Heart right ventricle (tissue), 16 donors: ENCODE data around the gene TEAD1. TPM values are rescaled to one million over a fixed set of nuclear protein-coding genes. Genes with fewer than 3 reads are reported as not detected.
A peak's percentile ranks its signal among the peaks of the same experiment; 100 is the strongest.

Source experiments
- ATAC-seq, 8 donors: fragments of 200-7000 bp; cut with Tn5 transposase; one replicate each; pipeline ENCODE4 v1.9.1; 2020; ENCODE audit warnings: mild to moderate bottlenecking in 8 of 8, moderate library complexity in 8 of 8, moderate number of reproducible peaks in 1 of 8
- DNase-seq, 2 donors: peaks; one replicate each; pipeline ENCODE4 v3.0.0-alpha.2; 2020
- H3K27ac ChIP-seq, 10 donors: fragments of 200-600 bp; sonication (generic) in 2 of 10; one replicate each; pipeline versions ENCODE4 v1.5.0 to v1.8.0; 2020 to 2022; ENCODE audit warnings: mild to moderate bottlenecking in 3 of 10
- H3K27me3 ChIP-seq, 7 donors: fragments of 200-600 bp; one replicate each; pipeline ENCODE4 v1.8.0; 2021 to 2022; ENCODE audit warnings: mild to moderate bottlenecking in 2 of 7
- H3K36me3 ChIP-seq, 9 donors: fragments of 200-600 bp; sonication (generic) in 1 of 9; one replicate each; pipeline versions ENCODE4 v1.5.0 to v1.8.0; 2020 to 2022; ENCODE audit warnings: mild to moderate bottlenecking in 2 of 9
- H3K4me1 ChIP-seq, 9 donors: fragments of 200-600 bp; sonication (generic) in 1 of 9; one replicate each; pipeline versions ENCODE4 v1.5.0 to v1.8.0; 2020 to 2022; ENCODE audit warnings: mild to moderate bottlenecking in 4 of 9
- H3K4me3 ChIP-seq, 10 donors: fragments of 200-600 bp; sonication (generic) in 2 of 10; one replicate each; pipeline versions ENCODE4 v1.5.0 to v1.8.0; 2020 to 2022; ENCODE audit warnings: mild to moderate bottlenecking in 7 of 10, moderate library complexity in 2 of 10
- H3K9me3 ChIP-seq, 11 donors: fragments of 200-600 bp in 10 of 11; sonication (generic) in 2 of 11; one replicate each; pipeline versions ENCODE4 v1.5.0 to v1.8.0; 2013 to 2022; ENCODE audit warnings: mild to moderate bottlenecking in 2 of 11, control low read depth in 1 of 11, moderate library complexity in 1 of 11
- WGBS, 2 donors: extraction: QIAGEN DNeasy Blood & Tissue Kit; methylation state at CpG; one replicate each; pipeline ENCODE4 v1.1.7; 2013; ENCODE audit warnings: inconsistent platforms in 1 of 2; 5-methylcytosine and 5-hydroxymethylcytosine counted together
- intact Hi-C, 10 donors: fragments of 100-400 bp; cut with DNase I; formaldehyde crosslinking; loops; one replicate each; pipeline versions ENCODE4 v1.11.1 to v1.14.2; 2022
- polyA plus RNA-seq, 2 donors: library from polyadenylated mRNA; stranded (reverse); fragments of 200-250 nt; gene quantifications; one replicate each; pipeline ENCODE4 v1.2.3, GENCODE V29; 2013
- total RNA-seq, 10 donors: library from RNA; stranded (reverse); fragmentation: NEBNext Ultra II Directional in 3 of 10; extraction: Animal tissue kit (Norgen Biotek cat#: 25700) in 3 of 10; gene quantifications; one replicate each; pipeline versions ENCODE4 v1.2.1 to v1.2.4, GENCODE V29; 2021 to 2023
- TF ChIP-seq, protein P1 (sequence below), 9 donors: fragments of 200-600 bp; sonication (generic) in 2 of 9; IDR thresholded peaks; one replicate each; pipeline versions ENCODE4 v1.5.0 to v1.8.0; 2021 to 2022; ENCODE audit warnings: antibody characterized with exemption in 9 of 9, mild to moderate bottlenecking in 5 of 9, moderate library complexity in 1 of 9
- donor health status: Arrhythmogenic right ventricular cardiomyopathy.
- donor health status: ischemic (EF 13 %, LVEDD 7.1; RV severe dilation, severe dysfunction).
- donor health status: healthy with polysubstance abuse.
- donor health status: DM: no; HTN: yes; CAD: no.
- donor health status: DM: no; HTN: no; CAD: no.
- donor health status: ischemic (EF 25% LVEDD 6.9; RV normal size, moderate dysfunction).
- donor health status: ischemic (EF 25% LVEDD 5.7; RV mildly dilated, moderate dysfunction).
- donor health status: healthy.
- donor health status: DM: yes; HTN: yes; CAD: no.
- donor health status: Ischemic cardiomyopathy.
- donor health status: ischemic (EF 35%, LVEDD 5.7; RV mildly dilated, moderate dysfunction).
- donor health status: nonischemic (EF 11% LVEDD 7.7; RV severe dilation, severe dysfunction).
- donor health status: DM: yes; HTN: yes; CAD: no.
- donor health status: PGD.
- donor health status: ischemic (EF 29% LVEDD 5.4; RV normal size, mild dysfunction).
- donor health status: nonischemic (EF 23%, LVEDD 6.1; RV moderate dilation, normal function).

The TEAD1 gene
- total and polyA plus RNA-seq, 12 donors = 12.7 to 138 (median 116) TPM

DNA sequence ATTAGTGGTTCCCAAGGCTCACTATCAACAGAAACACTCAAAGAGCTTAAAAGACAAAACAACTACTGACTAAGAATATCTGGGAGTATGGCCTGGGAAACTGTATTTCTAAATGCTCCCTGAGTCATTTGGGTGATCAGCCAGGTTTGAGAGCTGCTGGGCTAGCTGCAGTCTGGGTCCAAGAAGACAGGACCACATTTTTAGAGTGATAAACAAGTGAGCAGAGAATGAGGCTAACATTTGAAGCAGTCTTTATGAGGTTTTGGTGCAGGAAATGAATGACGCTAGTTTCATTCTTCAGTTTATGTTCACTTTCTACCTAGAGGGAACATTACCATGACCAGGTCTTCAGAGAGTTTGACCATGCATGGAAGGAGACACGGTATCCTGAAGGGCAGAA, 97.7 kb downstream of the TEAD1 start:
- intact Hi-C loops = no loop called here
- Histone ChIP-seq H3K4me1 (peaks cover 7 to 76% (median 50%) of the 10 kb centered on the region in 9 donors), H3K9me3 (no peaks in the 10 kb centered on the region), H3K4me3 (no peak overlapping the region), H3K36me3 (no peaks in the 10 kb centered on the region), H3K27me3 (no peaks in the 10 kb centered on the region), H3K27ac (no peak overlapping the region)
- TF ChIP-seq, protein P1, sequence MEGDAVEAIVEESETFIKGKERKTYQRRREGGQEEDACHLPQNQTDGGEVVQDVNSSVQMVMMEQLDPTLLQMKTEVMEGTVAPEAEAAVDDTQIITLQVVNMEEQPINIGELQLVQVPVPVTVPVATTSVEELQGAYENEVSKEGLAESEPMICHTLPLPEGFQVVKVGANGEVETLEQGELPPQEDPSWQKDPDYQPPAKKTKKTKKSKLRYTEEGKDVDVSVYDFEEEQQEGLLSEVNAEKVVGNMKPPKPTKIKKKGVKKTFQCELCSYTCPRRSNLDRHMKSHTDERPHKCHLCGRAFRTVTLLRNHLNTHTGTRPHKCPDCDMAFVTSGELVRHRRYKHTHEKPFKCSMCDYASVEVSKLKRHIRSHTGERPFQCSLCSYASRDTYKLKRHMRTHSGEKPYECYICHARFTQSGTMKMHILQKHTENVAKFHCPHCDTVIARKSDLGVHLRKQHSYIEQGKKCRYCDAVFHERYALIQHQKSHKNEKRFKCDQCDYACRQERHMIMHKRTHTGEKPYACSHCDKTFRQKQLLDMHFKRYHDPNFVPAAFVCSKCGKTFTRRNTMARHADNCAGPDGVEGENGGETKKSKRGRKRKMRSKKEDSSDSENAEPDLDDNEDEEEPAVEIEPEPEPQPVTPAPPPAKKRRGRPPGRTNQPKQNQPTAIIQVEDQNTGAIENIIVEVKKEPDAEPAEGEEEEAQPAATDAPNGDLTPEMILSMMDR (IDR thresholded peaks at IDR 0.05) = no peak
- ATAC-seq (no peak), DNase-seq (no peak)
- 81 to 91% methylated on average over 2 of the region's 2 CpGs for WGBS, 2 donors

DNA sequence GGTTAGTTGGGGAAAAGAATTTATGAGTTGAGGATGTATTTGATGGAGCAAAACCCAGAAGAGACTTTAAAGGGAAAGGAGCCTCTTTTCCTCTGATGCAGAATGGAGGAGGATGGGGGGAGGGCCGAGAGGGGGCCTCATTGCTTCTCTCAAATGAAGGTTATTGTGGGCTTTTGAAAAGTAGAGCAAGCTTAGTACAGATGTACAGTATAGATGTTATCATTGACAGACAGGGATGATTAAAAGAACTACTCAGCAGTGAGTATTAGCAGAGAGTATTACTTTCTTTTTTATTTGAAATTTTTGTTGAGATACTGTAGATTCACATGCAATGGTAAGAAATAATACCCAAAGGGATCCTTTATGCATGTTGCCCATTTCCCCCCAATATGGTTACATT, 98.1 kb downstream of the TEAD1 start:
- TF ChIP-seq, protein P1 (IDR thresholded peaks at IDR 0.05) = no peak
- intact Hi-C loops = no loop called here
- no peak overlapping the region for H3K4me3 ChIP-seq
- ATAC-seq (no peak), DNase-seq (no peak)
- no peaks in the 10 kb centered on the region for H3K27me3 ChIP-seq
- peaks cover 7 to 74% (median 46%) of the 10 kb centered on the region in 9 donors for H3K4me1 ChIP-seq
- no peak overlapping the region for H3K27ac ChIP-seq
- 86 to 87% methylated on average over 1 of the region's 1 CpG for WGBS, 2 donors
- H3K36me3 ChIP-seq = no peaks in the 10 kb centered on the region
- H3K9me3 ChIP-seq = no peaks in the 10 kb centered on the region

DNA sequence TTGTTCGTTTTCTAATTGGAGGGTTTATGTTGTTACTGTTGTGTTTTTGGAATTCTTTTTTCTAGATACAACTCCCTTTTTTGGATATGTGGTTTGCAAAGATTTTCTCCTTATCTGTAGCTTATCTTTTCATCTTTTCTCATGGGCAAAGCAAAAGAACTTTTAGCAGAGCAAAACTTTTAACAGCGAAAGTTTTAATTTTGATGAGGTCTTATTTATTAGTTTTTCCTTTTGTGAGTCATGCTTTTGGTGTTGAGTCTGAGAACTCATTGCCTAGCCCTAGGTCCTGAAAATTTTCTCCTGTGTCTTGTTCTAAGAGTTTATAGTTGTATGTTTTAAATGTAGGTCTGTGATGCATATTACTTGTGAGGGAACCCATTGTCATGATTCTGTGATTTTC, 99.4 kb downstream of the TEAD1 start:
- 75 to 88% methylated on average over 2 of the region's 2 CpGs for WGBS, 2 donors
- ATAC-seq (no peak), DNase-seq (no peak)
- Histone ChIP-seq H3K4me3 (no peak overlapping the region), H3K27ac (no peak overlapping the region), H3K4me1 (peaks cover 7 to 74% (median 41%) of the 10 kb centered on the region in 9 donors), H3K27me3 (no peaks in the 10 kb centered on the region), H3K36me3 (no peaks in the 10 kb centered on the region), H3K9me3 (no peaks in the 10 kb centered on the region)
- intact Hi-C loops = no loop called here
- TF ChIP-seq, protein P1 (IDR thresholded peaks at IDR 0.05) = no peak

DNA sequence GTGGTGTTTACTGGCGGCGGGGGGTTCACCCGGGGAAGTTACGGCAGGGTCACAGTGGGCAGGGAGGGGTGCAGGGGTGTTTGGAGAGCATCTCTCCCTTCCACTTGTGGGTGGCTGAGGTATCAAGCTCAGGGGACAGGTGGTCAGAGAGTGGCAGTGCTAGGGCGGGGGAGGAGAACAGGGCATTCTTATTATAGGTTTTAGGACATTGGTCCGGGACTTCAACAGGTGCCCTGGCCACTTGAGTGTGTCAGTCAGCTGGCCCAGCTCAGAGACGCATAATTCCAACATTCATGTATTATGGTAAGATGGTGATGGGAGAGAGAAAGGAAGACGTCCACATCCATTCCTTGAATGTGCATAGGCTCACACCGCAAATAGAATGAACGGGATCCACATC, 101.7 kb downstream of the TEAD1 start:
- TF ChIP-seq, protein P1 (IDR thresholded peaks at IDR 0.05) = no peak
- Histone ChIP-seq H3K4me1 (peaks cover 0 to 54% (median 21%) of the 10 kb centered on the region in 9 donors), H3K36me3 (no peaks in the 10 kb centered on the region), H3K27me3 (no peaks in the 10 kb centered on the region), H3K27ac (no peak overlapping the region), H3K4me3 (no peak overlapping the region), H3K9me3 (no peaks in the 10 kb centered on the region)
- 84 to 87% methylated on average over 10 of the region's 10 CpGs for WGBS, 2 donors
- ATAC-seq = peak in 1 of 8 donors; percentile 35
- no peak for DNase-seq
- intact Hi-C loops = no loop called here
